HG03064 (cell line): ENCODE measurements around the gene SIRPA.

Experiments used
- ATAC-seq: cut with Tn5 transposase; IDR thresholded peaks from one replicate; pipeline ENCODE4 v1.9.1; 2021; ENCODE audit warnings: low read depth; ENCODE audit not compliant: unreplicated experiment

Gene SIRPA

DNA sequence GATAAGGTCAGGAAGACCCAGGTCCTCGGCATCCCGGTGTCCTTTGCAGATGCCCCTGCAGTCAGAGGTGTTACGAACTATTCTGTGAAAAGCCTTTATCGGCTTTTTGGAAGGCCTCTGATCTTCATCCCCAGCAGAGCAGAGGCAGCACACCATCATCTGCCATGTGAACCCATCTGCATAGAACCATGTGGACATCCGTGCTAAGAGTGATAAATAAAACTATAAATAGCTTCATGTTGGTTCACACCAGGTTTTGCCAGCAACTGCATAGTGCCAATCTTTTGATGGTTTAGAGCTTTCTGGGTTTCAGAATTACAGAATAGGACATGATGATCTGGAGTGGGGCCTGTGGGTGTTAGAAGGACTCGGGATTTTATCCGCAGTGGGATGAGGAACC lies 33.6 kb downstream of the SIRPA start:
- ATAC-seq, result no peak

DNA sequence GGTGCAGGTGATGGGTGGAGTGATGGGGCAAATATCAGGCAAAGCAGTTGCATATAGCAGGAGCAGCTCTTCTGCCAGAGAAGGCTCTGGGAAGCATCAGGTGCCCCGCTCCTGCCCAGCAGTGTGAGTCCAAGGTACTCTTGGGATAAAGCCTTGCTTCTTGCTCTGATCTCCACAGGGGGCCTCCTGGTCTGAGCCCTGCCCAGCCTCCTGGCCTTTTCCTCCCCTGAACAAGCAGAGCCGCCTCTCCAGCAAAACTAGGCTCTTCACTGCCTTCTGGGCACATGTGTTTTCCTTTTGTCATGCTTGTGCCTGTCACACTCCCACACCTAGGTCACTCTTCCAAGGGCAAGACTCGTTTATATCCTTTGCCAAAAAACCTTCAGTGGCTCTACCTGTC lies 34.3 kb downstream of the SIRPA start:
- ATAC-seq, result no peak

DNA sequence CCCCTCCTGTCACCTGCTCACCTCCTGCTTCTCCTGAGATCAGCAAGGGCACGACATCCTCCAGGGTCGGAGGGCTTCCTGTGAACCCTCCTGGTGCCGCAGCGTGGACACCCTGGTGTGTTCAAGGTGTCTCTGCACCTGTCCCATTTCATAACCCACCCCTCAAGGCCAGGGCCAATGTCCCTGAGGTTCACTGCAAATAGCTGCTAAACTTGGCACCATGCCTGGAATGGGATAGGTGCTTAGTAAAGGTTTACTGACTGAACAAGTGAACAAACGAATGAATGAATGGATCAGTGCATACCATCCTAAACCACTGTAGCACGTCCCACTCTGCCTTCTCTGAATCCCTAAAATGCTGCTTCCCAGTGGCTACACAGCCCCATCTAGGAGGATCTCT lies 35.0 kb downstream of the SIRPA start:
- ATAC-seq, result no peak

DNA sequence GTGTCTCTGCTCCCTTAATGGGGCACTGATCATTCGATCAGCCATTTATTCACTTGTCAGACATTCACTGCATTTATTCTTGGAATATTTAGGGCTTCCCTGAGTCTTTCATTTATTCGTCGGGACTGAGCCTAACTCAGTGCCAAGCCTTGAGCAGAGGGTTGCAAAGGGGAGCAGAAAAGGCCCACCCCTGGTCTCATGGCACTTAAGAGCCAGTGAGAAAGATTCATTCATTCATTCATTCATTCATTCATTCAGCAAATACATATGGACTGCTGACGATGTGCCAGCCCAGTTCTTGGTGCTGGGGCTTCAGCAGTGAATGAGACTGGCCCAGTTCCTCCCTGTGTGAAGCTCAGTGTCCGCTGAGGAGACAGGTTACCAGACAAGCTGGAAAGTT lies 36.6 kb downstream of the SIRPA start:
- ATAC-seq, result no peak

DNA sequence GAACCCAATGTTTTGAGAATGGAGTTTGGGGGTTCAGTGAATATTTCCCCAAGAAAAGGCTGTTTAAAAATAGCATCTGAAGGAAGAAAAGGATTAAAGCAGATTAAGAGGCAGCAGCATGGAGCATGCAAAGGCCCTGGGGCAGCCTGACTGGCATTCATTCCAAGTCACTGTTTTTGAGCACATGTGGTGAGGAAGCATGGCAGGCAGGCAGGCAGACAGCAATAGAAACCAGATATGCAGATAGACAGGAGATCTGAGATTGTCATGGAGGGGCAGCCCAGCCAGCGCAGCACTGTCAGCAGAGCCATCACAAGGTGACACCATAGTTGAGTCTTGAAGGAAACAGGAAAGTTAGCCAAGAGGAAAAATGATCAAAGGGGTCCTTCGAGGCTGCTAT lies 37.8 kb downstream of the SIRPA start:
- ATAC-seq, result no peak

DNA sequence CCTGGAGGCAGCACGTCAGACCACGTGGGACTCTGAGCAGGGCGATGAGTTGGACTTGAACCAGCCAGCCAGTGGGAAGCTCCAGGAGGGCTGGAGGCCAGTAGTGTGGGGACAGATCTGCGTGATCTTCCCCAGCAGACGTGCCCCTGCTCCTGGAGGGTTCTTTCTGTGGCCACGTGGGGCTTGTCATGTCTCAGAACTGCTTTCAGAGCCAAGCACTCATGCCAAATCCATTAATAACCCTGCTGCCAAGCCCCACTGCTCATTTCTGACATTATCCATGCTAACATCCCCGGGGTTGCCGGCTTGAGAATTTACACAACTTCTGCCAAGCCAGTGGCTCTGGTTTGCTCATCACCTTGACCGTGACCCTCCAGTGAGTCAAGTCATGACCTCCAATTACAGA lies 38.3 kb downstream of the SIRPA start:
- no peak for ATAC-seq

DNA sequence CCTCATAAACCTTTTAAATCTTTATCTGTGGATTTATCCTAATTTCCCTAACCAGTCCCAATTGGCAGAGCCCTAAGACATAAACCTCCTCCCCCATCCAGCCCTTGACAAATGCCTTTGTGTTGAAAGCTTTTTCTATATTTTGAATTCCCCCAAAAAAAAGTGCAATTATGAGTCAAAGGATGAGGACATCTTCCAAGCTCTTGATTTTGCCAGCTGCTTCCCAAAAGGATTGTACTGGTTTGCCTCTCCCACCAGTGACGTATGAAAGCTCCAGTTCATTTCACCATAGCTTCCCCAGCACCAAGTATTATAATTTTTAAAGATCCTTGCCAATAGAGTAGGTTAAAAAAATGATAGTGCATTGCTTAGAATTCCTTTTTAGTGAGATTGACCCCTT lies 38.9 kb downstream of the SIRPA start:
- no peak for ATAC-seq

DNA sequence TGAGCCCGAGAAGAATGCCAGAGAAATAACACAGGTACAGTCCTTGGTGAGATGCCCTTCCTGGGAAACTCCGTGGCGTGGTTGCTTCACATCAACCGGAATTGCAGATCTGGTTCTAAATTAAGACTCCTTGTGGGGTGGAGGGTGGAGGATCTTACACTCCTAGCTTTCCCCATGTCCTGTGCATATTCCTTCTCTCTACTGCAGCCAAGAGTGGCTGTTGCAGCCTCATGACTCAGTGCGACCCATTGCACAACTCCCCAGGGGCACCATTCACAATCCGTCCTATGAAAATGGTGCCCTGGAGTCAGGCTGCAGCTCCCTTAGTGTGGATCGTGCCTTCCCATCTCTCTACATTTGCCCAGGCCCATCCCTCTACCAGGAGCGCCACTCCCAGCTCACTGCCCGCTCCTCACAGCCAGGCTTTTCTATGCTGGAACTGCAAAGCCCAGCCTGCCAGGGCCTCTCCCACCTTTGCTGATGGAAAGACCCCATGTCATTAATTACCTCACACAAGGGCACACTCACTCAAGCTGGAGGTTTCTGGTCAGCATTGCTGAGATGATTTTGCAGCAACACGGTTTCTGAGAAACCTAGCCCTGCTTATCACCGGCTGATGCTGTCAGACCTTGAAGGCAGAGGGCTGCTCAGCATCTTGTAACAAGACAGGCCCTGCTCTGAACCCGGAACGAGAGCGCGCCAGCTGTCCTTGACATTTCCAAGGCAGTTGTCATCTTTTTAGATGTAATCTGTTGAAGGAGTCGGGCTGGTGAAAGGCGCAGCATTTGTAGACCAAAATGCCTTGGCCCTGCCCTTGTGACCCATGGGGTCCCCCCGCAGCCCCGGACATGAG lies 39.7 kb downstream of the SIRPA start:
- no peak for ATAC-seq

DNA sequence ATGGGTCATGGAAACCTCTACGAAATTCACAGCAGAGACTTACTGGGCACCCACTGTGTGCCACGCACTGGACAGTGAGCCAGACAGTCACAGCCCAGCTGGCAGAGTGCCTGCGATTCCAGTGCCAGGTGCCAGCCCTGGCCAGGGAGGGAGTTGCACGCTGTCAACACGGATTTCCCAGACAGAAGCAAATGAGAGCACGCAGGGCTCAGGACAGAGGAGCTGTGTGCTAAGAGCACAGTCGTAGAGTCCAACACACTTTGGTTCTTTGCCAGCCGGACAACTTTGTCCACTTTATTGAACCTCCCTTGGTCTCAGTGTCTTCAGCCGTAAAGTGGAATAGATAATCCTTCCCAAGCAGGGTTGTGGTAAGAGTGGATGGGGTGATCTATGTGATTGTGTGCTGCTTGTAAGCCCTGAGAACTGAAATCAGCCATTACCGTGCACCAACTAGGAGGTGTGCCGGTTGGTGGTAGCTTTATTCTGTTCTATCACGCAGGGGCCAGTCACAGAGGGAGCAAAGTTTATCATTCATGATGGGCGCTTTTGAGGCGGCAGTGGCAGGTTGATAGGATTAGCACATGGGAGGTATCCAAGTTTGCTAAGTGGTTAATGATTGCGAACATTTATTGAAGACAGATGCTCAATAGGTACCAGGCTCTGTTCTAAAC lies 40.6 kb downstream of the SIRPA start:
- ATAC-seq, result no peak

DNA sequence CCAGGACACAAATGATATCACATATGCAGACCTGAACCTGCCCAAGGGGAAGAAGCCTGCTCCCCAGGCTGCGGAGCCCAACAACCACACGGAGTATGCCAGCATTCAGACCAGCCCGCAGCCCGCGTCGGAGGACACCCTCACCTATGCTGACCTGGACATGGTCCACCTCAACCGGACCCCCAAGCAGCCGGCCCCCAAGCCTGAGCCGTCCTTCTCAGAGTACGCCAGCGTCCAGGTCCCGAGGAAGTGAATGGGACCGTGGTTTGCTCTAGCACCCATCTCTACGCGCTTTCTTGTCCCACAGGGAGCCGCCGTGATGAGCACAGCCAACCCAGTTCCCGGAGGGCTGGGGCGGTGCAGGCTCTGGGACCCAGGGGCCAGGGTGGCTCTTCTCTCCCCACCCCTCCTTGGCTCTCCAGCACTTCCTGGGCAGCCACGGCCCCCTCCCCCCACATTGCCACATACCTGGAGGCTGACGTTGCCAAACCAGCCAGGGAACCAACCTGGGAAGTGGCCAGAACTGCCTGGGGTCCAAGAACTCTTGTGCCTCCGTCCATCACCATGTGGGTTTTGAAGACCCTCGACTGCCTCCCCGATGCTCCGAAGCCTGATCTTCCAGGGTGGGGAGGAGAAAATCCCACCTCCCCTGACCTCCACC lies 42.2 kb downstream of the SIRPA start:
- ATAC-seq, result no peak

DNA sequence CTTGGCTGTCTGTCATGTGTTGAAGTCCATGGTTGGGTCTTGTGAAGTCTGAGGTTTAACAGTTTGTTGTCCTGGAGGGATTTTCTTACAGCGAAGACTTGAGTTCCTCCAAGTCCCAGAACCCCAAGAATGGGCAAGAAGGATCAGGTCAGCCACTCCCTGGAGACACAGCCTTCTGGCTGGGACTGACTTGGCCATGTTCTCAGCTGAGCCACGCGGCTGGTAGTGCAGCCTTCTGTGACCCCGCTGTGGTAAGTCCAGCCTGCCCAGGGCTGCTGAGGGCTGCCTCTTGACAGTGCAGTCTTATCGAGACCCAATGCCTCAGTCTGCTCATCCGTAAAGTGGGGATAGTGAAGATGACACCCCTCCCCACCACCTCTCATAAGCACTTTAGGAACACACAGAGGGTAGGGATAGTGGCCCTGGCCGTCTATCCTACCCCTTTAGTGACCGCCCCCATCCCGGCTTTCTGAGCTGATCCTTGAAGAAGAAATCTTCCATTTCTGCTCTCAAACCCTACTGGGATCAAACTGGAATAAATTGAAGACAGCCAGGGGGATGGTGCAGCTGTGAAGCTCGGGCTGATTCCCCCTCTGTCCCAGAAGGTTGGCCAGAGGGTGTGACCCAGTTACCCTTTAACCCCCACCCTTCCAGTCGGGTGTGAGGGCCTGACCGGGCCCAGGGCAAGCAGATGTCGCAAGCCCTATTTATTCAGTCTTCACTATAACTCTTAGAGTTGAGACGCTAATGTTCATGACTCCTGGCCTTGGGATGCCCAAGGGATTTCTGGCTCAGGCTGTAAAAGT lies 43.5 kb downstream of the SIRPA start:
- no peak for ATAC-seq

DNA sequence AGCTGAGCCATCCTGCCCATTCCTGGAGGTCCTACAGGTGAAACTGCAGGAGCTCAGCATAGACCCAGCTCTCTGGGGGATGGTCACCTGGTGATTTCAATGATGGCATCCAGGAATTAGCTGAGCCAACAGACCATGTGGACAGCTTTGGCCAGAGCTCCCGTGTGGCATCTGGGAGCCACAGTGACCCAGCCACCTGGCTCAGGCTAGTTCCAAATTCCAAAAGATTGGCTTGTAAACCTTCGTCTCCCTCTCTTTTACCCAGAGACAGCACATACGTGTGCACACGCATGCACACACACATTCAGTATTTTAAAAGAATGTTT lies 44.0 kb downstream of the SIRPA start:
- ATAC-seq, result no peak

DNA sequence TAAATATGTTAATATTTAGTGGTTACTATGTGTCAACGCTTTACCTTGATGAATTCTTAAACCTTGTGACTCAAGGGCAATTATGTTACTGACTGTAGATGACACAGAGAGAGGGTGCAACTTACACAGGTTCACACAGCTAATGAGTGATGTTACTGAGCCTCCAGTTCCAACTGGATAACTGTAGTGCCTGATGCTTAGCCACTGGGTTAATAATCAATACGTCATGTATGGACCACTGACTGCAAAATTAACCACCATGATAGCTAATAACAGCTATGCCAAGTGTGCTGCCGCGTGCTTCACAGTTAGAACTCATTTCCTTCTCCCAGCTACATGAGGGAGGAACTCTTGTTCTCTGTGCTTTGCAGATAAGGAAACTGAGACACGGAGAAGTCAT lies 45.4 kb downstream of the SIRPA start:
- ATAC-seq, result no peak

DNA sequence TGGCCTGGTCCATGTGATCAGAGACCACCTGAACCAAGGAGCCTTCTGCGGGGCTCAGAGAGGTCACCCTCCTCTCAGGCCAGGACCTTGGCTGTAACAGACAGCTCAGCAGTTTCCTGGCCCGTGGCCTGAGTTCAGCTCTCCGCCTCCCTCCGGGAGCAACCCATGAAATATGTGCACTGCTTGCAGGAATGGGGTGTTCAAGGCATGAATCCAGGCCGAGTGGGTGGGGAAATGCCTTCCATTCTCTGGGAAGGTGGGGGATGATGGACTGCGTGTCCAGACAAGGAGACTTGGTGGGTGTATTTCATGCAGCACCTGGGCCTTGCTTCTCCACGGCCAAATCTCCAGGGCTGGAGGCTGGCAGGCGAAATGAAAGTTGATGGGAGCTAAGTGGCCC lies 46.0 kb downstream of the SIRPA start:
- no peak for ATAC-seq

DNA sequence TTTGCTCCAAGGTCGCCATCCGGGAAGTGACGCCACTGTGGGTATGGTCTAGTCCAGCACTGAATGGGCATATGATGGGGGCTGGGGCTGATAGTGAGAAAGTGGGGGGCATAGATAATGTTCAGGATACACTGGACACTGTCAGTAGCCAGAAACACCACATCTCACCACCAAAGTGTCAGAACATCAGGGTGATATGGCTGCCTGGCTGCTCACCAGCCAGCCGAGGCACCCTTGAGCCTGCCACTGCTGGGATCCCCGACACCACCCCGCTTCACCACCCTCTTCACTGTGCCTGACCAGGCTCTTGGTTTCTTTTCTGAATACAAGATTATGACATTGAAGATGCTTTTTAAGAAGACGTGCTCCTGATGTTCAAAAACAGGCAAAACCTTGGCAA lies 46.9 kb downstream of the SIRPA start:
- ATAC-seq, result no peak

DNA sequence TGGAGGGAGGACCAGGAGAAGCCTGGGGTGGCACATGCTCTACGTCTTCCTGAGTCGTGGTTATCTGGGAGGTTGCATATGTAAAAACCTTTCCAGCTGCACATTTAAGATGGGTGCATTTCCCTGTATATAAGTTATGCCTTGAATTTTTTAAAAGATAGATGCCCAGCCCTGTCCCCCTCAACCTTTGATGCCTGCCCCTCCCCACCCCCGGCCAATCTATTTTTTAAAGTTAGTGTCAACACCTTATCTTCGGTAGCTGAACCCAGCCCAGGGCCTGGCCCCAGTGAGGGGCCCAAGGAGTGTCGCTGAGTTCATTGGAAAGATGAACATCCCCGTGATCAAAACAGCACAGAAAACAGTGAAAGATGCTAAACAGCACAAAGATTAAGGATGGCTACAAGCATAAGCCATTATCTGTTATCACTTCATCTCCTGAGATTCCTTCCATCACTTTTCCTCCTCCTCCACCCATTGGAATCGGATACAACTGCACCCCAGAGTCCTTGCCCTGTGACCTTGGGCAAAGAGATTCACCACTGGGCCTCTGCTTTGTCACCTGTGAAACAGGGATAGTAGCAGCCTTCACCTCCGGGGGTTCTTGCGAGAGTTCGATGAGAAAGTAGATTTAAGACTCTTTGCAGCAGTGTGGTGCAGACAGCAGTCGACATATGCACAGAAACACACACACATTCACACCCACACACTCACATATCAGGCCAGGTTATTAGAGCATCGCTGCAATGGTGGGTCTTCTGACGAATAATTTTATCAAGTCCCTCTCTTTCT lies 47.5 kb downstream of the SIRPA start:
- no peak for ATAC-seq

DNA sequence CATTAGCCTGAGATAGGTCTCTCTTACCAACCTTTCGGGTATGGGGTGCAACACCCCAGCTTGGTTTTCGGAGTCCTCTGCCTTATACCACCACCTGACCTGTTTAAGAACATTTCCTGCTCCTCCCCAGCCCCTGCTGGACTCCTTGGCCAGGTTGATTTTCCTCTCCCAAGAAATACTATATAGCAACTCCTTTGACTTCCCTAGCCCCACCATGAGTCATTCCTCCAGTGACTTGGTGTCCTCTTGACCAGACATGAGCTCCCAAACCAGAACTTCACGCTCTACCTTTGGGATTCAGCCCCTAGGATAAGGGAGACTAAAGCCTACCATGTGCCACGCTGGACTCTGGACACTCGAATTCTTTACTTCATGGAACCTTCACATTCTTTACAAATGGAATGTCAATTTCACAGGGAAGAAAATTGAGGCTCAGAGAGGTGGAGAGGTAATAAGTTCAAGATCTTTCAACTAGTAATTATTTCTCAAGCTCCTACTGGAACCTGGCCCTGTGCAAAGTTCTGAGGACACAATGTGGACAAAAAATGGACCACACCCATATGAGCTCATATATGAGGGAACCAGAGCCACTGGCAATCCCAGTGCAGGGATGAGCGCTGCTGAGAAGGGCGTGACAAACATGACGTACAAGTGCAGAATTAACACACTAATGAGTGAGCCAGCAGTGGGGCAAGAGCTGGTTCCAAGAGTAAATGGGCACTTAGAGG lies 48.2 kb downstream of the SIRPA start:
- no peak for ATAC-seq

DNA sequence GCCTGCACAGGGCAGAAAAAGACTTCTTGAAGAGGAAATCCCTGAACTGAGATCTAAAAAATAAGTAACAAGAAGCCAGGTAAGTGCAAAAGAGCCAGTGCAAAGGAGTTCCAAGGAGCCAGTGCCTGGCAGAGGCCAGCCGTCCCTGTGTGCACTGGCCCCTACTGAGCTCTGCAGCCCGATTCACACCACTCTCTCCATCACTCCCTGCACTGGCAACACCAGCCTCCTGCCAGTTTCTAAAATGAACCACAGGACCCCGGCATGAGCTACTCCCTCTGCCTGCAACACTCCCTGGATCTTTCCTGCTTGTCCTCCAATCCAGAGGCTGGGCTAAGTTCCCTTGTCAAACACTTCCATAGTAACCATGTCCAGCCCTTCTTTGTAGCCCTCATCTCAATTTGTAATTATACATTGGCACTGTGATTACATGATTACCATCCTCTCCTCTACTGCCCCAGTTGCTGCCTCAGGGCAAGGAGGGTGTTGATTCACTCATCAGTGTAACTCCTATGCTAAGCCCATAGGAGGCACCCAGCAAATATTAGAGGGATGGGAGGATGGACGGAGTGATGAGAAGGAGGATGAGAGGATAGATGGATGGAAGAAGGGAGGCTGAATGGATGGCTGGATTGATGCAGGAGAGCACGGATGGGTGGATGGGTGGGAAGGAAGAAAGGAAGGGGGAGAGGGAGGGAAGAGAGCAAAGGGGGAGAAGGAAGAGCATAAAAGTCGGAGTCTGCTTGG lies 49.3 kb downstream of the SIRPA start:
- ATAC-seq, result no peak

DNA sequence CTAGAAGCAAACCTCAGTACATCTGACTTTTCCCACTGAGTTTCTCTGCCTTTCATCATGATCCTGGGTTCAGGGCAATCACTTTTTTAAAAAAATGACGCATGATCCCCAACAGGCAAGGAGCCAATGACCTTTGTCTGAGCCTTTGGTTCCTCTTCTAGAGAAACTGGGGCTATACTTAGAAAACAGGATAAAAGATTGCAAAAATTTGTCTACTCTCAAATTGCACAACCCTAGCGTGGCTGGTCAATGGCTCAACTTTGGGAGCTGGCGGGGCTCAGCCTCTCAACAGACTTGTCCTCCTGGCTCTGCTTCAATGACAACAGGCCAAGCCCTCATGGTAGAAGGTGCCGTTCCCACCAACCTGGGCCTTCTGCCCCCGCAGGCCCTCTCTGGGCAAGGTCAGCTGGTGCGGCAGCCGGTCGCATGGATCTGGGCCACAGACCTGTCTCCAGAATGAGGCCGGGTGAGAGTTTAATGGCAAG lies 50.0 kb downstream of the SIRPA start:
- ATAC-seq, result no peak
